HG03066 (cell line): Measurements from ENCODE around the gene IGF2R.
A peak's percentile ranks its signal among the peaks of the same experiment; 100 is the strongest.
"Not testable (repeated sequence)": the region's sequence is repeated elsewhere in the genome, so short reads cannot be mapped to it uniquely, and the experiment has no call there.

Experiments
- ATAC-seq: cut with Tn5 transposase; IDR thresholded peaks from one replicate; pipeline ENCODE4 v1.9.1; 2021; ENCODE audit warnings: low read depth; ENCODE audit not compliant: unreplicated experiment

IGF2R gene

DNA sequence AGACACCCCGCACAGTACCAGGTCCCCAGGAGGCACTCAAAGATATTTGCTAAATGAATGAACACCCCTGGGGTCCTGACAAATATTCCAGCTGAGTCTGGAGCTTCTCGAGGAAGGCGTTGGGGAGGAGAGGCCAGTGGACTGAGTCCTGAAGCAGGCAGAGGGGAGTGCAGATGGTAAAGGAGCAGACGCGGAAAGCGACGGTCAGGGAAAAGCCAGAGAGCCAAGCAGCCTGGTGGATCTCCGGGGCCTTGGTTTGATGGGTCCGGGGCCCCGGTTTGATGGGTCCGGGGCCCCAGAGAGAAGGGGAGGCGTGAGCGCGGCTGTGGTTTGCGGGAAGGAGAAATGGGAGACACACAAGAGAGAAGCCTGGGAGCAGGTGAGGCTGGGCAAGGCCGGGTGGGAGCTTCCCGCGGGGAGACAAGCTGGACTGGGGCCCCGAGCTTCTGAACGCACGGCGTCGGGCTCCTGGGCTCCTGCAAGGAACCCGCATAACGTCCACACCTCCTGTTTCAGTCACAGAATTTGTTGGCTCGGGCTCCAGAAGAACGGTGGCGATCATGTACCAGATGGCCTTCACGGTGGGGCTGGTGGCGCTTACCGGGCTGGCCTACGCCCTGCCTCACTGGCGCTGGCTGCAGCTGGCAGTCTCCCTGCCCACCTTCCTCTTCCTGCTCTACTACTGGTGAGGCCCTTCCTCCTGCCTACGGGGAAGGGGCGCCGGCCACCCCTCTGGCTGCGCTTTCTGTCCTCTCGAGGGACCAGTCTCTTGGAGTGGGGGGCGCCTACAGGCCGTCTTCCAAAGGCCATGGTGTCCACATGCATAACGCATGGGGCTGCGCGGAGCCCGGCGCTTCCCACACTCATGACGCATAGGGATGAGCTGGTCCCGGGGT, 164.8 kb downstream of the IGF2R start:
- no peak for ATAC-seq

GRCh38 chr6:160134337-160134751, 165.5 kb downstream of the IGF2R start:
- ATAC-seq = not testable (repeated sequence)

DNA sequence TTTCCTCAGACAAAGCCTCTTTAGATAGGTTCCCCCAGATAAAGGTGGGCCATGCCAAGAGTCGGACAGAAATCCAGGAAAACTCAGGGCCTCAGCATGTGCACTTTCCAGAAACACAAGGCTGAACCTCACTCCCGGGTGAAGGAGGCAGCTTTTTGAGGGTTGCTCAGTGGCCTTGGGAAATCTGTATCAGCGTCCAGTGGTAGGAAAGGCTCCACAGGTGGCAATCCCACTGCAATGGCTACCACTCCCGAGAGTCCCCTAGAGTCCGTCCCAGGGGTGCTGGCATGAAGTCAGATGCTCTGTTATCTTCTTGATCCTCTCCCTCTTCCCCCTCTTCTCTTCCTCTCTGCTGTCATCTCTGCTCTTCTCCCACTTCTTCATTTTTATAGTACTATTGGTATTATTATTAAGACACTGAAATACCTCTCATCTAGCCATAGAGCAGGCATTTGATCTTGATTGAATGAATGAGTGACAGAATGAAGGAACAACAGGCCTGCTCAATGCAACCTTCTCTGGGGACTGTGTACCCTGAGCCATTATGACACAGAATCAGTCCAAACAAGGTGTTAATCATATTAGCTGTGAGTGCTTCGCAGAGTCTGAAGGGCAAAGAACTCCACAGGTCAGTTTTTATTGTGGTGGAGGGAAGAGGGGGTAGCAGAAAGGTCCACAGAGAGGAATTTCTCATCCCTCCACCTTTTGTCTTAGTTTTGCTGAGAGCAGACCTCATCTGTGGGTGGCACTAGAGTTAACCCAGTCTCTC, 166.1 kb downstream of the IGF2R start:
- no peak for ATAC-seq

DNA sequence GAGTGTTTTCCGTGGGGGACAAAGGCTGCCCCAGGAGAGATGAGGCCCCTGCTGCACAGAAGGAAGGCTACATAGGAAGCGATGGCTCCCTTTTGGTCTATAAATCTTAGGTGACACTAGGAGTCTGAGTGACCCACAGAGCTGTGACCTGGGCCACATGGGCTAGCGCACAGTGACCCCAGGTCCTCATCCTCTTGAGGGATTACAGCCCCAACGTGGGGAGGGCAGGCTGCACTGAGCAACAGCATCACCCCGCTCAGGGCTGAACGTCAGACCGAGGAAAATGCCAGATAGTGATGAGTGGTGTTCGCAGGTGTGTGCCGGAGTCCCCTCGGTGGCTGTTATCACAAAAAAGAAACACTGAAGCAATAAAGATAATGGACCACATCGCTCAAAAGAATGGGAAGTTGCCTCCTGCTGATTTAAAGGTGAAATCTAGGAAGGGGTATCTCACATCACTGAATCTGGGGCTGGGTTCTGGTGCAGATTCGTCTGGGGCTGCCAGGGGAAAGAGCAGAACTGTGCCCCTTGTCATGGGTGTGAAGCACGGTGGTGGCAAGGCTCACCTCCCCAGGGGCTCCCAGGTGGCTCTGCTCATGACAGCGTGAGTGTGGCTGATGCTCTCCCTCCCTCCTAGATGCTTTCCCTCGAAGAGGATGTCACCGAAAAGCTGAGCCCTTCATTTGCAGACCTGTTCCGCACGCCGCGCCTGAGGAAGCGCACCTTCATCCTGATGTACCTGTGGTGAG, 167.2 kb downstream of the IGF2R start:
- no peak for ATAC-seq

- no peak for ATAC-seq
These were observed 168.5 kb downstream of the IGF2R start for GRCh38 chr6:160137130-160137988.

DNA sequence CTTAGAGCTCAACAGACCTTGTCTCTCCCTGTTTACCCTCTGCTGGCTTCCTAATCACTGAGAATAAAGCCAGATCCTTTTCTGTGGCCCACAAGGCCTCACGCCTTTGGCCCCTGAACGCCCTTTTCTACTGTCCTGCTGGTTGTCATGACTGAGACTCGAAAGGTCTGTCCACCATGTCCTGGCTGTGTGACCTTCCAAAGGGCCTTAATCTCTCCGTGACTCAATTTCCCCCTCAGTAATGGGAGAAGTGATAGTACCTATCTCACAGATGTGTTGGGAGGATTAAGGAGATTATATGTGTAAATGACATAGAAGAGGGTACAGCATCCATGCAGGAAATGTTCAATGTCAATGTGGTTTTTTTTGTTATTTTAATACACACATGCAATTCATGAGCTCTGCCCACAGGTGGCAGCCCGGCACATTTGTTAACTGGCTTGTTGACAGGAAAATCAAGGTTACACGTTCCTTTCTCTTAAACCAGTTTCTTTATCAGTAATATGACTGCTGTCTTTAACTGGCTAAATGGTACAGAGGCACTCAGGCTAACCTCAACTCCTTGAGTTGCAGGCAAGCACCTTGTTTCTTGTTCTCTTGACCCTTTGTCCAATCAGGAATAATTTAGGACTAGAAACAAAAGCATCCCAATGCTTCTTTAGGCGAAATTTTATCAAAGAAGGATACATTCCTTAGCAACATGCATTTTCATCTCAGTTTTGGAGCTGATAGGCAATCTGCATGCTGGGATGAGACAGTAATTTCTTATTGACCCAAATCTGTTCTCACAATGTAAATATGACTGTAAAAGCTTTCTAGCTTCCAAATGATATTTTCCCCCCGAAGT, 169.3 kb downstream of the IGF2R start:
- peak; percentile 67 for ATAC-seq

- ATAC-seq = no peak
These were observed 170.0 kb downstream of the IGF2R start for GRCh38 chr6:160138839-160139419.

GRCh38 chr6:160139420-160139851, 170.6 kb downstream of the IGF2R start:
- no peak for ATAC-seq

DNA sequence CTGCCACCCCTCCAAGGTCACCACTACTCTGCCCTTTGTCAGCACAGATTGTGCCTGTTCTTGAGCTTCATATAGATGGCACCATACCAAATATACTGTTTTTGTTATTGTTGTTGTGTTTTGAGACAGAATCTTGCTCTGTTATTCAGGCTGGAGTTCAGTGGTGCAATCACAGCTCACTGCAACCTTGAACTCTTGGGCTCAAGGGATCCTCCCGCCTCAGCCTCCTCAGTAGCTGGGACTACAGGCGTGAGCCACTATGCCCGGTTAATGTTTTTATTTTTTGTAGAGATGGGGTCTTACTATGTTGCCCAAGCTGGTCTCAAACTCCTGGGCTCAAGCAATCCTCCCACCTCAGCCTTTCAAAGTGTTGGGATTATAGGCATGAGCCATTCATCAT, 171.6 kb downstream of the IGF2R start:
- ATAC-seq = not testable (repeated sequence)

DNA sequence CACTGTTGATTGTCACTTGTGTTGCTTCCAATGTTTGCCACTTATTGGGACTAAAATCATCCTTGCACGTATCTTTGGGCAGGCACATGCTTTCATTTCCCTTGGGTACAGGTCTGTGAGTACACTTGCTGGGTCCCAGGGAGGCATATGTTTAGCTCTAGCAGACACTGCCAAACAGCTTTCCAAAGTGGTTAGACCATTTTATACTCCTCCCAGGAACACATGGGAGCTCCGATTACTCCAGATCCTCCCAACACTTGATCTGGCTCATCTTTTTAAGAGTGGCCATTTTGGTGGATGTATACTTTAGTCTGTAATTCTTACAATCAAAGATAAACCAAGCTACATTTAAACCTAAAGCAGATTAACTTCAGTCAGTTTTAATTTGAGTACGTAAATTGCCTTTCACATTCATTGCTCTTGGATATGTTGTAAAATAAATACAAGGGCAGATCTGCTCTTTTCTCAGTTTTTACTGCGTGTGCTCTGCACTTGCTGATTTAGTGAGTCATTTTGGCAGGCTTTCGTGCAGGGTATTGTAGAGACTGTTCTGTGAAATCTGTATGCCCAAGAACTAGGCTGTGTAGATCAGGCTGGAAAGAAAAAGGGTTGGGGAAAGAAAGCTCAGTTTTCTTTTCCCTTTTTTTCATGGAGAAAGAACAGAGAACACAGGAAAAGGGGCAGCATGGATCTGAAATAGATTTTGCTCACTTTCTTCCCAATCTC, 172.3 kb downstream of the IGF2R start:
- no peak for ATAC-seq

- ATAC-seq = no peak
These were observed 173.3 kb downstream of the IGF2R start for GRCh38 chr6:160142115-160142715.

GRCh38 chr6:160146454-160147145, 177.7 kb downstream of the IGF2R start:
- no peak for ATAC-seq

DNA sequence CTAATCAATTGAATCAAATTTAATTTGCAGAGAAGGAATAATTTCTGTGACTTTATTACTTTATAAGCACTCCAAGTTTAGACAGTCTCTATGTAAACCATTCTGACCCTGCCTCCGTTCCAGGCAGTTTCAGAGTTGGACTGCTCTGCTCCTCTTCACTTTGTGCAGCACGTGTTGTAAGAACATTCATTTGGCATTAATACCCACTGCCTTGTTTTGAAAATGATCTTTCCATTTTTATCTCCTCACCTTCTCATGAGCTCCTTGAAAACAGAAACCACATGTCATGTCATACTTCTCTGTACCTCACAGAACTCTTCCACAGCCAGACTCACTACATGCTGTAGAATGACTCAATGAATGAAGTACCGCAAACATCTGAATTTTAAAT, 178.3 kb downstream of the IGF2R start:
- no peak for ATAC-seq

DNA sequence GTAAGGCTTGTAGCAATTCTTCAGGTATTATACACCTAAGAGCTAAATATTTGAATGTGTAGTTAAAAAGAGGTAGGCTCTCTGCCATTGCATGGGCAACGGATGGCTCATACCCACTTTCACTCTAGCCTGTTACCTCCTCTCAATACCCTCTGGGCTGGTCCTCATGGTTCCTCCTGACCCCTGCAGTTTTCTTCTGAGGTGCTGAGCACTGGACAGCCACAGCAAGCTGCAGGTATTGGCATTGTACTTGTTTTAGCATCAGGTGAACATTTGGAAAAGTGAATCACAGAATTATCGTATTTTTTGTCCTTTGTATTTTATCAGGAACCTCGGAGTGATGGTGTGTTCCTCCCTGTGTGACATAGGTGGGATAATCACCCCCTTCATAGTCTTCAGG, 185.6 kb downstream of the IGF2R start:
- no peak for ATAC-seq

DNA sequence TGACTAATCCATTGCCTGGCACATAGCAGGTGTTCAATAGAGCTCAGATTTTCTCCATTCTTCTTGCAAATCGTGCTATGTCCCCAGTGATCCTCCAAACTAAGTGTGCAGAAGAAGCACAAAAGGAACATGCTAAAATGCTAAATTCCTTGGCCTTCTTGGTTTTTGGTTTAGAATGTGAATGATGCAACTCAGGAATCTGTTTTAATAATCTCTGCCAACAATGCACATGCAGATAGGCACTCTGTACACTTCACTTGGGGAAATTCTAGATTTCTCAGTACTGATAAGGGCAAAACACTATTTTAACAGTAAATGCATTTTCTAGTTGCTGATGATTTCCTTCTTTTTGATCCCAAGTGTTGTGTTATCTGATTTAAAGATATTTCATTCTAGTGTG, 188.0 kb downstream of the IGF2R start:
- ATAC-seq = no peak

DNA sequence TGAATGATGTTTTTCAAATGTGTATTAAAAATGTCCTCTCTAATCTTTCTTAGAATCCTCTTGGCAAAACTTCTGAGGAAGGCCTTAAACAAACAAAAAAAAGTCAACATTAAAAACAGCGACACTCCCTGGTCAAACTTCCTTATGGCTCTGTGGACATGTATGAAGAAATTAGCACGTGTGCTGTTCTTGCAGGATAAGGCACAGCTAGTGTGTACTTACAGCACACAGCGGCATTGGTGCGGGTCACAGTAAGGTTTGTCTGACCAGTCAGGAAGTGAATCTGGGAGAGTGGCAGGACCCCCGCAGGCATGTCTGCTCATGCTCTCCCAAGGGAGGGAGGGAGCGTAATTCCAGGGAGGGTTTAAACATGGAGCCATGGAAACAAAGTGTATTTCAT, 191.6 kb downstream of the IGF2R start:
- ATAC-seq = no peak
